GM21529 (cell line): ENCODE measurements around the gene DDI2.
A peak's percentile ranks its signal among the peaks of the same experiment; 100 is the strongest.
"Not testable (repeated sequence)": the region's sequence is repeated elsewhere in the genome, so short reads cannot be mapped to it uniquely, and the experiment has no call there.

Source experiments
- ATAC-seq: cut with Tn5 transposase; IDR thresholded peaks from one replicate; pipeline ENCODE4 v1.9.1; 2021; ENCODE audit not compliant: unreplicated experiment

DDI2 gene

DNA sequence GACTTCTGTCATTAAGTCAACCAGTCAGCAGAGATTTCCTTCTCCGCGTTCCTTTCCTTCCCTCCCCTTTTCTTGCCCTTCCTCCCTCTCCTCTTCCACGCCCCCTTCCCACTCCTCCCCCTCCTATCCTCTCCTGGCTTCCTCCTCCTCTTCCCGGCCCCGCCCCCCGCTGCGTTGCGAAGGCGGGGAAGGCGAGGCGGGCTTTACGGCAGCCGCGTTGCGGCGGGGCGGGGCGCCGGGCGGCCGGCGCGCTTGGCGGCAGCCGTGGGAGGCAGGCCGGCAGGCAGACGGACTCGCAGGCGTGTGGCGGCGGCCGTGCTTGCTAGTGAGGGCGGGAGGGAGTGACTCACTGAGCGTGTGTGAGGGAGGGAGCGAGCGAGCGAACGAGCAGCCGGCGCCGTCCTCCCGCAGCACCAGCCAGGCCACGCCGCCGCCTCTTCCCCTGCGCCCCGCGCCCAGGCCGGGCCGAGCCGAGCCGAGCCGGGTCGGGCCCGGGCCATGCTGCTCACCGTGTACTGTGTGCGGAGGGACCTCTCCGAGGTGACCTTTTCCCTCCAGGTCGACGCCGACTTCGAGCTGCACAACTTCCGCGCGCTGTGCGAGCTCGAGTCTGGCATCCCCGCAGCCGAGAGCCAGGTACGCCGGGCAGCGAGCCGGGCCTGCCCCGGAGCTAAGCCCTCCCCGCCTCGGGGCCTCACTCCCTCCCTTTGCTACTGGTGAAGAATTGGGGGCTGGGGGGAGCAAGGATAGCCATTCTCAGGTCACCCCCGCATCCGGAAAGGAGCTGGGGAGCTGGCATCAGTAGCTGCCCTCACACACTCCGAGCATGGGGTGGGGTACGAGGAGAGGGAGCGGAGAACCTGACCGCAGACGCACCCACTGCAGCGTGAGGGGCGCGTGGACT is at the start of gene DDI2:
Gene DDI2 (plus strand): TSS at position 286 of the 904 bp plus-strand sequence. CDS start 213 bp downstream, at position 499.
- ATAC-seq, result peak; percentile 57

GRCh38 chr1:15568387-15569073 is 48.7 kb upstream of the DDI2 start:
- ATAC-seq, result no peak

DNA sequence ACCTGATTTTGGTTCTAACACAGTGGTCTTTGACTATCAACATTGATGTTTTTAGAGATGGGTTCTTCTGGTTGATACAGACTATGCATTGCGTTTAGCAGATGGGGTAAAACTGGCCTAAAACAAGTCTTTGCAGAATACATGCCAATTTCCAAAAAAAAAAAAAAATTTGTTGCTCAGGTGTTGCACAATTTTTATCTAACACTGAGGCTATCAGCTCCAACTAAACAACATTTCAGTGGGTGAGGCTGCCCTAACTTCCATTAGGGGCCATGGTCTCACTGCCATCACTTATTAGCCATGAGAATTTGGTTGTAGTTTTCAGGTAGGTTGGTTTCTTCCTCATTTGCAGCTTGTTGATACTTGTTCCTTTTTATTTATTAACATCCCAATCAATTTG is 46.4 kb upstream of the DDI2 start:
- ATAC-seq, result no peak

DNA sequence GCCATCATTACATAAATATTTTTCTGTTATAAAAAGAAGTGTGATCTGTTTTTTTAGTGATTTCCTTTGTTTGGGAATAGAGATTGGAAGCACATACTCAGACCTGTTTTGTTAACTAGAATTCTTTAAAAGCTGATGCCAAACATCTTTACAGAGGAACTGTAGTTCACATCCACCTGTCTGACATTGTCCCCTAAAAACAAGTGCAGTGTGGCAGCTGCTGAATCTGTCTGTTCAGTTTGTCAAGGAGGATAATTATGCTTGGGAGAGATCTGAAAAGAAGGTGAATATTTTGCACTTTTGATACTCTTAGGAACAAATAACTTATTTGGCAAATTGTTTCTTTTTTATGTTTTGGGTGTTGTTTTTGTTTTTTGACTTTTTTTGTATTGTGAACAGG is 46.0 kb upstream of the DDI2 start:
- ATAC-seq, result no peak

DNA sequence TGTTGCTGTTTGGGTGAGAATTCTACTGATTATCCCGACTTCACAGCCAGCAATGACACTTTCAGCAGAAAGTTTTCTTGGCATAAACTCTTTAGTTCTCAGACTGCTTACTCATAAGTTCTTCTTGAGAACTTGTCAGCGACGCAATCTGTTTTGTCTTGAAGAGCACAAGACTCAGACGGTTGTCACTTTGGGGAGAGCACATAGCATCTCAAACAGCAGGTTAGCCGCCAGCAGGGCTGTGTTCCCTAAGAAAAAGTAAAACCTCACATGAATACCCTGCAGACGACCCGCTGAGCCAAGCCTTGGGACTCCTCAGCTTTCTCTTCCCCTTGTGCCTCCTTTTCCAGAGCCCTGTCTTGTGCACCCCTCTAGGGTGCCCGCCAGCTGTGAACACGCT is 43.8 kb upstream of the DDI2 start:
- no peak for ATAC-seq

GRCh38 chr1:15574741-15575140 is 42.5 kb upstream of the DDI2 start:
- ATAC-seq, result no peak

DNA sequence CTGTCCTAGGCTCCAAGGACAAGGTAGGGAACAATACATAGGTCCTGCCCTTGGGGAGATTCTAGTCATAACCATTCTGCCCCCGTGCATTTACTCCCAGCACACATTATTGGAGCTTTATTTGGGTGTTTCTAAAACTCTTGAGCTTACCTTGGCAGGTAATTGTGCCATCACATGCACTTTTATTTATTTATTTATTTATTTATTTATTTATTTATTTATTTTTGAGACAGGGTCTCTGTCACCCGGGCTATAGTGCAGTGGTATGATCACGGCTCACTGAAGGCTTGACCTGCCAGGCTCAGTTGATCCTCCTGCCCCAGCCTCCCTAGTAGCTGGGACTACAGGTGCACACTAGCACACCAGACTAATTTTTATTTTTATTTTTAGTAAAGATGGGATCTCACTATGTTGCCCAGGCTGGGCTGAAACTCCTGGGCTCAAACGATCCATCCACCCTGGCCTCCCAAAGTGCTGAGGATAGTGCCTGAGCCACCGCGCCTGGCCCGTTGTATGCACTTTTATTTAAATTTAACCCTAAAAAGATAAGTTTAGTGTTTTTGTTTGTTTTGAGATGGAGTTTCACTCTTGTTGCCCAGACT is 41.6 kb upstream of the DDI2 start:
- no peak for ATAC-seq

DNA sequence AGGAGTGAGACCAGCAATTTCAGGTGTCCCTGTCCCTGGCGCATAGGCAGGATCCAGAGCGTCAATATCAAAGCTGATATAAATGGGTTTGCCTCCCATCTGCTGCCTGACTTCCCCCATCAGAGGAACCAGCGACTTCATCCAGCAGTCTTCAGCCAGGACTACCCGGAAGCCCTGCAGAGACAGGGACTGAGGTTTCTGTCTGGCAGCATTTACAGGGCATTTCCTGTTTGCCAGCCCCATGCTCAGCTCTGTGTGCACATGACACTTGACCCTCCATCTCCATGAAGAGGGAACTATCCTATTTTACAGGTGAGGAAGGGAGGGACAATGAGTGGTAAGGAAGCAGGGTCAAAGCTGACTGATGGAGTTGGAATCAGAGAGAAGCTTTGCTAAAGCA is 39.6 kb upstream of the DDI2 start:
- ATAC-seq, result no peak

GRCh38 chr1:15578921-15579682 is 38.2 kb upstream of the DDI2 start:
- peak; percentile 41 for ATAC-seq

DNA sequence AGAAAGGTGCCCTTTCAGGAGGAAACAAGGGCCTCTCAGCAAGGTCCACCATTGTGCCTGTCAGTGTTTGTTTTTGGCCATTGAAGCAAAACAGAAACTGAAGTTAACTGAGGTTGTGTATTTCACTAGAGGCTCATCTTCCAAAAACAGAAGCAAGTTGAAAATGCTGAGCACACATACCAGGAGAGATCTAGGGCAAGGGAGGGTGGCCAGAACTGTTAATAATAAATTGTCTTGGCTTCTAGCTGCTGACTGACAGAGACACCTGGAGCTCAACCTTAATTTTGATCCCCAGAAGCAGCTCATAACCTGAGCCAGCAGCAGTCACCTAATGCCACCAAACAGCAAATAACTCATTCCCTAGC is 37.6 kb upstream of the DDI2 start:
- ATAC-seq, result peak; percentile 61

GRCh38 chr1:15583016-15583706 is 34.1 kb upstream of the DDI2 start:
- ATAC-seq, result no peak

DNA sequence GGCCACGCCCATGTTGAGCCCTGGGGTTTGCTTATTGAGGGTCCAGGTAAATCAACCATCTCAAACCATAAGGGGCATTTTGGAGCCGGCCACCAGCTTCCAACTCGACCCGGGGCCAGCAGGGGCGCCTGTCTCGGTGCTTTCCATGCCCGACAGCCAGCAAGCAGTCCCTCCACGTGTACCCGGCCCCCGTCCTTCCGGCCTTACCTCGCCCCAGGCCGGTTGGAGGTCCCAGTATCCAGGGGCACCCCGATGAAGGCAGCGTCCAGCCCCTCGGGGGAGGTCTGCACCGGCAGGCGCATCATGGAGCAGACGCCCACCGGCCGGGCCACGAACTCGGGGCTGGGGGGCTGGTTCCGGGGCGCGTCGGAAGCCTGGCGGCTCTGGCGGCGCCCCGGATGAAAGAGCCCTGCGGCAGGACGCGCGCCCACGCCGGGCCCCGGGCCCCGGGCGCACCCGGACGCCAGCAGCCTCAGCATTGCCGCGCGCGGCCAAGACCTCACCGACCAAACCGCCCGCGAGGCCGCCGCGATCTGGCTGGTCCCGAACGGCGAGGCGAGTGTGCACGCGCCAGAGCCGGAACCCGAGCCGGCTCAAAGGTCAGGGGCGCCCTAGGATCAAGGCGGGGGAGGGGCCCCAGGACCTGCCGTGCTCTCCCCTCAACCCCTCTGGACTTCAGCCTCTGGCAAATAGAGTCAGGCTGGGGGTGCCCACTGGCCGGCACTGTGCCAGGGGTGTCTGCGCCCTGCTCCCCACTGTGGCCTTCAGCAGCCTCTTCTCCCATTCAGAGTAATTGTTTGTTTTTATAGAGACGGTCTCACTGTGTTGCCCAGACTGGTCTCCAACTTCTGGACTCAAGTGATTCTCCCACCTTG is 32.5 kb upstream of the DDI2 start, which contains the start of gene AGMAT:
Gene AGMAT (minus strand): TSS at position 563 of the 875 bp plus-strand sequence. CDS start 84 bp downstream, at position 479.
- ATAC-seq, result peak; percentile 47

DNA sequence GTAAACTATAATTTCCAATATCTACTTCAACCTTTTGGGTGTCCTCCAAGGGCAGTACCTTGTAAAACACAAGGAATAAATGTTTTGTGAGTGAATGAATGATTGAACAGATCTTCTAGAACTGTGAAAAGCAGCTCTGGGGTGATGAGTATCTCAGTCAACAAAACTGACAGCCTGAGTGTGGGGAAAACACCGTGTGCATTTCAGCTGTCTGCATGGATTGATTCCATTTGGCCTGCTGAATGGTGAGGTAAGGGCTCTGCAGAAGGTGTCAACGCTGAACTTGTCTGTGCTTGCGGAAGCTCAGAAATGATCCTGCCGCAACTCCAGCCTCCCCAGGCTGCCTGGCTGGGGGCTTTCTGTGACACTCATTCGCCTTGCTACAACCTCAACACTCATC is 25.0 kb upstream of the DDI2 start:
- no peak for ATAC-seq

- no peak for ATAC-seq
These were observed 21.2 kb upstream of the DDI2 start for GRCh38 chr1:15595809-15596617.

GRCh38 chr1:15598436-15598835 is 18.8 kb upstream of the DDI2 start:
- no peak for ATAC-seq

GRCh38 chr1:15603050-15603965 is 13.9 kb upstream of the DDI2 start:
- peak; percentile 89 for ATAC-seq

- not testable (repeated sequence) for ATAC-seq
These were observed 13.3 kb upstream of the DDI2 start for GRCh38 chr1:15603966-15604282.

- ATAC-seq, result not testable (repeated sequence)
These were observed 12.9 kb upstream of the DDI2 start for GRCh38 chr1:15604400-15604799.
